Cardiac fibroblast (primary cell): Measurements from ENCODE around the gene PRSS38.
"Not testable (repeated sequence)": the region's sequence is repeated elsewhere in the genome, so short reads cannot be mapped to it uniquely, and the experiment has no call there.

ENCODE experiments used
- DNase-seq, 2 donors: peaks; one replicate each; pipeline versions ENCODE4 v3.0.0 to v3.0.0-alpha.2; 2010; ENCODE audit warnings: low read depth in 2 of 2
- H3K4me3 ChIP-seq, 2 donors: replicated peaks in 1 of 2; 1 replicate in 1 of 2; 2 replicates in 1 of 2; pipeline ENCODE4 v1.5.1; 2011; ENCODE audit warnings: low read depth in 2 of 2, low read length in 2 of 2, mild to moderate bottlenecking in 2 of 2, moderate library complexity in 1 of 2
- CTCF ChIP-seq: IDR thresholded peaks from one replicate; pipeline ENCODE4 v1.5.1; 2011; ENCODE audit warnings: low read depth, mild to moderate bottlenecking, low read length, inconsistent platforms

PRSS38 gene

GRCh38 chr1:227841096-227841495 is 25.6 kb downstream of the PRSS38 start:
- DNase-seq: no peak
- H3K4me3 ChIP-seq: no peak overlapping the region
- TF ChIP-seq CTCF: no peak

DNA sequence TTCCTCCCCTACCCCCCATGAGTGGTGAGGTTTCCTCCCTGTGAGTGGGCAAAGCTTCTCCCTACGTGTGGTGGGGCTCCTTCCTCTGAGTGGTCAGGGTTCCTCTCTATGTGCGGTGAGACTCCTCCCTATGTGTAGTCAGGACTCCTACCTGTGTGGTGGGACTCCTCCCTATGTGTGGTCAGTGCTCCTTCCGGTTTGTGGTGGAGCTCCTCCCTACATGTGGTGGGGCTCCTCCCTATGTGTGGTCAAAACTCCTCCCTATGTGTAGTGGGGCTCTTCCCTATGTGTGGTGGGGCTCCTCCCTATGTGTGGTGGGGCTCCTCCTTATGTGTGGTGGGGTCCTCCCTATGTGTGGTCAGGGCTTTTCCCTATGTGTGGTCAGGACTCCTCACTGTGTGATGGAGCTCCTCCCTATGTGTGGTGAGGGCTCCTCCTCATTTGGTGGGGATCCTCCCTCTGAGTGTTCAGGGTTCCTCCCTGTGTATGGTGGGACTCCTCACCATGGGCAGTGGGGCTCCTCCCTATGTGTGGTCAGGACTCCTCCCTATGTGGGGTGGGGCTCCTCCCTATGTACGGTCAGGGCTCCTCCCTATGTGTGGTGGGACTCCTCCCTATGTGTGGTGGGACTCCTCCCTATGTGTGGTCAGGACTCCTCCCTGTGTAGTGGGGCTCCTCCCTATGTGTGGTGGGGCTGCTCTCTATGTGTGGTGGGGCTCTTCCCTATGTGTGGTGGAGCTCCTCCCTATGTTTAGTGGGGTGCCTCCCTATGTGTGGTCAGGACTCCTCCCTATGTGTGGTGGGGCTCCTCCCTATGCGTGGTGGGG is 29.1 kb downstream of the PRSS38 start:
- no peak for TF ChIP-seq CTCF
- H3K4me3 ChIP-seq: no peak overlapping the region
- no peak for DNase-seq

DNA sequence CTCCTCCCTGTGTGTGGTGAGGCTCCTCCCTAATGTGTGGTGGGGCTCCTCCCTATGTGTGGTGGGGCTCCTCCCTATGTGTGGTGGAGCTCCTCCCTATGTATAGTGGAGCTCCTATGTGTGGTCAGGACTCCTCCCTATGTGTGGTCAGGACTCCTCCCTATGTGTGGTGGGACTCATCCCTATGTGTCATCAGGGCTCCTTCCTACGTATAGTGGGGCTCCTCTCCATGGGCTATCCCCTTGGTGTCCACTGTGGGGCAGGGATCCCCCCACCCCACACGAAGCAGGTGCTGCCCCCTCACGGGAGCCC is 29.6 kb downstream of the PRSS38 start:
- H3K4me3 ChIP-seq: no peak overlapping the region
- TF ChIP-seq CTCF: no peak
- DNase-seq: no peak

DNA sequence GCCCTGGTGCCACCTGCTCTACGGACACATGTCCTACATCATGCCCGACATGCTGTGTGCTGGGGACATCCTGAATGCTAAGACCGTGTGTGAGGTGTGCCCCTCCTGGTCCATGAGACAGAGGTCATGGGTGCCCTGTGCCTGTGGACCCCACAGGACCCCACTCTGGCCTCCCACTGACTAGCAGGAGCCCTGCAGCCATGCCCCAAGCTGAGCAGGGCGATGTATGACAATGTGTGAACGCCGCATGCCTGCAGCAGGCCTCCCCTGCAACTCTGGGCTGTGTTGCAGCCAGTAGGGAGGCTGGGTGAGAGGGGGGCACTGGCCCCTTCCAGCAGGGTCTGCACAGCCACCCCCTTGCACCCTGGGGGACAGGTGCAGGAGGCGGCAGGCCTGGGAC is 30.0 kb downstream of the PRSS38 start:
- no peak for TF ChIP-seq CTCF
- DNase-seq: no peak
- H3K4me3 ChIP-seq: no peak overlapping the region

DNA sequence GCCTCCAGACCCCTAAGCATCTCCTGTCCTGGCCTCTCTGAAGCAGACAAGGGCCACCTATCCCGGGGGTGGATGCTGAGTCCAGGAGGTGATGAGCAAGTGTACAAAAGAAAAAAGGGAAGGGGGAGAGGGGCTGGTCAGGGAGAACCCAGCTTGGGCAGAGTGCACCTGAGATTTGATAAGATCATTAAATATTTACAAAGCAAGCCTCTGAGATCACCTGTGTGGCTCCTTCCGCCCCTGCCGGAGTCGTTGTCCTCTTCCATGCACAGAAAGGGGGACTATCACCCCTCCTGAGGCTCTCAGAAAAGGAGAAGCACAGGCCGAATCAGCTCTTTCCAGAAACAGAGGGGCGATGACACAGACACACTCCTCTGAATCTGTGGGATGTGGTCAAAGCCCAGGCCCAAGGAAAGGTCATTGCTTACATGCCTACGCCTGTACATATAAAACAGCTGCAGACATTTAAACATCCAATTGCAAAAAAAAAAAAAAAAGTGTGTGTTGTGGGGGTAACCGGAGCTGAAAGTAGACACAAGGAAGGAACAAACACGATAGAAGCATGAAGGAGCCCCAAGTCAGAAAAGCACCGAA is 30.9 kb downstream of the PRSS38 start:
- TF ChIP-seq CTCF: no peak
- no peak for DNase-seq
- H3K4me3 ChIP-seq: no peak overlapping the region

DNA sequence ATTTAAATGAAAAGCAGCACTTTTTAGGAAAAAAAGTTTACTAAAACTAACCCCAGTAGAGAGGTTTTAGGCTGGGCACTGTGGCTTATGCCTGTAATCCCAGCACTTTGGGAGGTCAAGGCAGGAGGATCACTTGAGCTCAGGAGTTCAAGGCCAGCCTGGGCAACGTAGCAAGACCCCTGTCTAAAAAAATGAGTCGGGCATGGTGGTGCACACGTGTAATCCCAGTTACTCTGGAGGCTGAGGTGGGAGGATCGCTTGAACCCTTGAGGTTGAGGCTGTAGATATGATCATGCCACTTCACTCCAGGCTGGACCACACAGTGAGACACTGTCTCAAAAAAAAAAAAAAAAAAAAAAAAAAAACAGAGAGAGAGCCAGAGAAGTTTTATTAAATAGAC is 31.6 kb downstream of the PRSS38 start:
- not testable (repeated sequence) for H3K4me3 ChIP-seq, DNase-seq

GRCh38 chr1:227848430-227848932 is 33.0 kb downstream of the PRSS38 start:
- H3K4me3 ChIP-seq: no peak overlapping the region
- TF ChIP-seq CTCF: no peak
- DNase-seq: no peak
